Activated naive CD4-positive, alpha-beta T cell treated with anti-CD3 and anti-CD28 coated beads, Interleukin-2, amount 10 ng/mL, durations not matched to agents 7 days and 5 days (primary cell): ENCODE measurements around the gene MYO1D.

ENCODE experiments used
- CTCF ChIA-PET: fragments of 350-600 bp; sonication (Branson Sonifier 250); formaldehyde crosslinking; loops from one replicate; lab custom pipeline; 2021; ENCODE audit warnings: antibody characterized with exemption; lab: Charles Lee
- DNase-seq: peaks from one replicate; pipeline ENCODE4 v3.0.0-alpha.2; 2020
- H3K27ac Mint-ChIP-seq: one replicate; pipeline ENCODE4 v1.8.0; 2021; ENCODE audit warnings: mild to moderate bottlenecking, moderate library complexity, mixed read lengths
- H3K27me3 Mint-ChIP-seq: one replicate; pipeline ENCODE4 v1.8.0; 2021; ENCODE audit warnings: mild to moderate bottlenecking, mixed read lengths
- H3K36me3 Mint-ChIP-seq: one replicate; pipeline ENCODE4 v1.8.0; 2021; ENCODE audit warnings: mixed read lengths
- H3K4me1 Mint-ChIP-seq: one replicate; pipeline ENCODE4 v1.8.0; 2021; ENCODE audit warnings: mixed read lengths
- H3K4me3 Mint-ChIP-seq: one replicate; pipeline ENCODE4 v1.8.0; 2021; ENCODE audit warnings: mild to moderate bottlenecking, moderate library complexity, mixed read lengths
- H3K9me3 Mint-ChIP-seq: one replicate; pipeline ENCODE4 v1.8.0; 2021; ENCODE audit warnings: mixed read lengths

The MYO1D gene

DNA sequence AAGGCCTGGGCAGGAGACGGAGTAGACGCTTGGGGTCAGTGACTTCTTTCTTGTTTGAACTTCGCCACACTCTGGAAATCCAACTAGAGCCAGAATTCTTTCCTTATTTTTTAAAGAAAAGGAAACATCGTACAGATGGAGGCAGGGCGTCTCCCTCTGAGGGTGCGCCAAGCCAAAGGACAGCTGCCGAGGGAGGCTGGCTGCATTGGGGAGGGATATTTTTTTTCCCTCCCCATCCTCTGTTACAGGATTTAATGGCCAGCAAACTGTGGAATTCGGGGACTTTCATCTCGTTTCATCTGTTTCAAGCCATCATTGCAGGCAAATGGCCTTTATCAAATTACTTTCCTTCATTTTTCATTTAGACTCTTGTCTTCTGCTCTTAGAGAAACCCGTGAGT, 374.2 kb downstream of the MYO1D start:
- Mint-ChIP-seq H3K9me3 (no peaks in the 10 kb centered on the region), H3K27me3 (no peaks in the 10 kb centered on the region), H3K36me3 (peaks cover 2% of the 10 kb centered on the region), H3K27ac (peak overlapping the region; percentile 100), H3K4me3 (peak overlapping the region; percentile 46), H3K4me1 (peaks cover 53% of the 10 kb centered on the region)
- CTCF ChIA-PET = interaction anchor here (2.6 kb wide), 1 partner anchor 11 kb away, joined by 8 read pairs; no protein-coding TSS in a partner anchor
- no peak for DNase-seq

DNA sequence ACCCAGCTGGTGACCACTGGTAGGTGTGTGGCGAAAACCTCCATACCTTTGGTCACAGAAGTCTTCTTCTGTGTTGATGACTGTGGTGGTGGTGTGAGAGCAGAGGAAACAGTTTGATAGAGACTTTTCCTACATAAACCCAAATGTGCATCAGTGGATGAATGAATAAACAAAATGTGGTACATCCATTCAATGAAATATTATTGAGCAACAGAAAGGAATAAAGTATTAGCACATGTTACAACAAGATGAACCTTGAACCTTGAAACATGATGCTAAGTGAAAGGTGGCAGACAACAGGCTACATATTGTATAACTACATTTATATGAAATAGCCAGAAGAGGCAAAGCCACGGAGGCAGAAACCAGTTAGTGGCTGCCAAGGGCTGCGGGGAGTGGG, 374.9 kb downstream of the MYO1D start:
- Mint-ChIP-seq H3K4me3 (no peak overlapping the region), H3K27ac (peak overlapping the region; percentile 100), H3K27me3 (no peaks in the 10 kb centered on the region), H3K36me3 (peaks cover 2% of the 10 kb centered on the region), H3K4me1 (peaks cover 50% of the 10 kb centered on the region), H3K9me3 (no peaks in the 10 kb centered on the region)
- DNase-seq = no peak
- CTCF ChIA-PET = no interaction called here

DNA sequence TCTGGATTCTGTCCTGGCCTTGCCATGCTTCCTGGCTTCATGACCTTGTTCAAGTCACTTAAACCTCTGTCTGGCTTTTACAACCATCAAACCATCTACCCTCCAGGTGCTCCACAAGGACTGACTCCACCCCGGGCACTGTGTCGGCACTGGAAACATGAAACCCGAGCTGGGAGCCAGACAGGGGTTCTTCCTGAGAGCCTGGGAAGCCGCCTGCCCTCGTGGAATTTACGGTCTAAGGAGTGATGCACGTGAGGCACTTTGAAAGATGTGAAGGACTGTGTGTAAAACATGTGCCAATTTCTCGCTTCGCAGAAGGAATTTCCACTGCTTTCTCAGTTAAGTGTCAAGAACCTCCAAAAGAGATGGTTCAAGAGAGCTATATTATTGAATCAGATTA, 378.5 kb downstream of the MYO1D start:
- Mint-ChIP-seq H3K27ac (no peak overlapping the region), H3K36me3 (no peaks in the 10 kb centered on the region), H3K27me3 (no peaks in the 10 kb centered on the region), H3K4me3 (no peak overlapping the region), H3K4me1 (peaks cover 35% of the 10 kb centered on the region), H3K9me3 (no peaks in the 10 kb centered on the region)
- CTCF ChIA-PET = interaction anchor here (1.3 to 1.9 kb wide), 2 partner anchors 9 to 19 kb away, joined by 4 to 6 read pairs; no protein-coding TSS in a partner anchor
- DNase-seq = no peak

DNA sequence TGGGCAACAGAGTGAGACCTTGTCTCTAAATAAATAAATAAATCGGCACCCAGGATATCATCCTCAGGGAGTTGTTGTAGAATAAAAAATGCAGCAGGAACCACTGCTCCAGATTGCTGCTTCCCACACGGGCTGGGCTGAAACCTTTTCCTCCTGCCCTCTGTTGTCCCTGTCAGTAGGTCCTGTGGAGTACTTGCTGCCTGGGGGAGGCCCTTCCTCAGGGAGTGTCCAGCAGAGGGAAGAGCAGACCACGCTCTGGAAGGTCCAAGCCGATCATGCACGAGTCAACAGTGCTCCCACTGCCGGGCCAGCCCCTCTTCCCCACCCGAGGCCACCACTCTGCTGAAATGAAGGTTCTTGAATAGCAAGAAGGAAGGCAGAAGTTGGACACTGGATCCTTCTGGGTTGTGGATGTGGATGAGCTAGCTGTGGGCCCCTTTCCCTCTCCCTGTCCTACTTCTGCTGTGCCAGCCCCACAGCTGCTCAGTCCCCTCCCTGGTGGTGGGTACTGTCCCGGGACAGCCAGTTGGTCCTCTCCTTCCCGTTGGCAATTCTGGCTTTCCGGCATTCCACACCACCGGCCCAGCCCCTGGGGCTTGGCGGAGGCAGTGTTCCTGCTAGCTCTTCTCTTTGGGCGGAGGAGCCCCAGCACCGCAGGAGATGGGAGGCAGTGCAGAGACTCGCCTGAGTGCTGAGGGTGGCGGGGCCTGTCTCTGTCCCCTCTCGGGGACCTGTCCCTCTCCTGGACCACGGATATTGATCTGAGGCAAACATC, 379.3 kb downstream of the MYO1D start:
- no peaks in the 10 kb centered on the region for H3K27me3 Mint-ChIP-seq
- CTCF ChIA-PET = interaction anchor here (1.5 to 1.9 kb wide), 2 partner anchors 8 to 26 kb away, joined by 4 to 6 read pairs; no protein-coding TSS in a partner anchor
- H3K9me3 Mint-ChIP-seq = no peaks in the 10 kb centered on the region
- H3K4me3 Mint-ChIP-seq = no peak overlapping the region
- H3K4me1 Mint-ChIP-seq = peaks cover 35% of the 10 kb centered on the region
- peaks cover 1% of the 10 kb centered on the region for H3K36me3 Mint-ChIP-seq
- DNase-seq = peak; percentile 12
- H3K27ac Mint-ChIP-seq = no peak overlapping the region

DNA sequence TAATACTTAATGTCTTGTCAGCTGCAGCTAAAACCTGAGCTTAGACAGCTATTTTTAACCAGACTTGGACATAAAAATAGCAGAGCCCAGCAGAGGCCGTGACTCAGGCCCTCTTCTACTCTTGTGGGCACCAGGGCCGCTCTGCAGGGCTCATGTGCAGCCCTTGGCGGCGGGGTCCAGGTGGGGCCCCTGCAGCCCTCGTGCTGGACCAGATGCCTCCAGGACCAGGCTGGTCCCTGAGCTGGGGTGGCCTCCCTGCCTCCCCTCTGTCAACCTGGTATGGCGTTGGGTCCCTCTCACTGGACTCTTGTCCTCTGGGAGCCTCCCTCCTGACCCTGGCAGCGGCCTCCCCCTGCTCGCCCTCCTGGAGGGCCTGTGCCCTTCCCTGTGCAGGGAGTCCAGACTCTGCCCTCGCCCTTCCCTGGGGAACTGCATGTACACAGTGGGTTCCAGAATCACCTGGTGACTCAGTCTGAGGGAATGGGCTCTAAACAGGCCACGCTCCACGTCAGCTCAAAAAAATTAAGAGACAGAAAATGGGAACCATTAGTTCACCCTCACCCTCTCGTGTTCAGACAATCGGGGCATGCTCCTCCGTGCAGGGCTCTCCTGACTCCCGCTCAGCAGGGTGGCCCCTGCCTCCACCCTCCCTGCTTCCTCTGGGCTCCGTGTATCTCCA, 380.4 kb downstream of the MYO1D start:
- Mint-ChIP-seq H3K9me3 (no peaks in the 10 kb centered on the region), H3K4me1 (peaks cover 35% of the 10 kb centered on the region), H3K36me3 (peaks cover 4% of the 10 kb centered on the region), H3K27ac (no peak overlapping the region), H3K27me3 (no peaks in the 10 kb centered on the region), H3K4me3 (no peak overlapping the region)
- CTCF ChIA-PET = interaction anchor here (0.9 to 1.9 kb wide), 3 partner anchors 7 to 27 kb away, joined by 4 to 6 read pairs (median 6); no protein-coding TSS in a partner anchor
- no peak for DNase-seq

DNA sequence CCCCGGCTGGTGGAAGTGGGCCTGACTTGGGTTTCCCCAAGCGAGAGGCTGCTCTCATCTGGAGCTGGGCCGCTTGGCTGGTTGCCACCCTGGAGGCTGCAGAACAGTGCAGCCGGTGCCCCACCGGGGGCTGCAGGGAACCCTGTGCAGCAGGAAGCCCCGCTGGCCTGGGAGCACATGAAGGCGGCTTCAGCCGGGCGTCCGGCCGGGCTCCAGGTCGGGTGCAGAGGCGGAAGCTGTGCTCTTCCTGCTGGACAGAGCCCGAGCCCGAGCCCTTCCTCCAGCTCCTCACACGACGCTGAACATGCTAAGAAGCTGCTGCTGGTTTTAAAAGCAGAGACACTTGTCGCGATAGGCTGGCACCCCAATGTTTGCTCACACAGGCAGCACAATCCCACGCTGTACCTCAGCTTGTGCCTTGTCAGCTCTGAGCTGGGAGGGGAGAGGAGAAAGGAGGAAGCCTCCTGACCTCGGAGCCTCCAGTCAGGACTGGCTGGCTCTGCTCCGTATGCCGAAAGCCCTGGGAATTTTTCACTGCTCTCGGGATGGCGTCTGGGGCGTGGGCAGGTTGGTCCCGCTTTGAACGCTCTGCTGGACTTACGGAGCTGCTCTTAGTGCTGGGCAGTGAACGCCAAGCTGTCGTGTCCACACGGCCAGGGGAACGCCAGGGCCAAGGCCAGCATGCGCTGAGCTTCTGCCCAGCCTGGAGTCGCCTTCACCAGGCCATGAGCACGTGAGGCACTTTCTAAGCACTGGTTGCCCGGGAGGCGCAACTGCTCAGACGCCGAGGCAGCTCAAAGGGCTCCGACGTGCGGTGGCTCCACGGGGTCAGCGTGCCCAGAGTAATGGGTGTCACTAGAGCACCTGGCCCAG, 381.3 kb downstream of the MYO1D start:
- no peak for DNase-seq
- Mint-ChIP-seq H3K27ac (no peak overlapping the region), H3K9me3 (no peaks in the 10 kb centered on the region), H3K27me3 (no peaks in the 10 kb centered on the region), H3K36me3 (peaks cover 7% of the 10 kb centered on the region), H3K4me1 (peaks cover 40% of the 10 kb centered on the region), H3K4me3 (no peak overlapping the region)
- CTCF ChIA-PET = interaction anchor here (0.9 kb wide), 1 partner anchor 12 kb away, joined by 6 read pairs; no protein-coding TSS in a partner anchor

DNA sequence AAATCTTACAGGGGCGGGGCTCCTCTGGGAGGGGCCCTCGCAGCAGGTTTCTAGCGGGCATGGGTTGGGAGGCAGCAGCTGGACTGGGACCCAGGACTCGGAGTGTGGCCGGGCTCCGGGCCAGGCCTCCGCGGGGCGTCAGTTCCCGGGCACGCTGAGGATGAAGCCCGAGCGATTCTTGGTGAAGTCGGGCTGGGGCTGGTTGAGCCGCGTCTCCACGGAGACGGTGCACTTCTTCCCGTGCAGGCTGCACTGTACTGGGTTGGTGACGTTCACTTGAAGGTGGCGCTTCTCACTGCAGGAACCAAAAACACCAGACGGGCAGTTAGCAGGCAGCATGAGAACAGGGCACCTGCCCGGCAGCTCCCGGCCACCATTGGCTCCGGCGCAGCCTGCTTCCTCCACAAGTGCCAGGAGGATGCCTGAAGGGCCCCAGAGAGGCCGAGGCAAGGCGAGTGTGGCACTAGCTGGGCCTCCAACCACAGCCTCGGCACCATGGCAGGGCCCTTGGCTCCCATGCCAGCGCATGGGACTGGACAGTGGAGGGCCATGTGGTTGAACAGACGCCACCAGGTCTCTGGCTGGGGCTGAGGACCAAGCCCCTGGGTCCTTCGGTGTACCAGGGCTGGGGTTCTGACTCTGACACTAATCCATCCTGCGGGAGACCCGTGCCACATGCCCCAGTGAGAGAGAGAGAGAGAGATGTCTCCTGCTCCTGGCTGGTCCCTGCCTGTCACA, 382.1 kb downstream of the MYO1D start:
- CTCF ChIA-PET = no interaction called here
- H3K4me3 Mint-ChIP-seq = peak overlapping the region; percentile 40
- H3K9me3 Mint-ChIP-seq = no peaks in the 10 kb centered on the region
- H3K36me3 Mint-ChIP-seq = peaks cover 14% of the 10 kb centered on the region
- no peaks in the 10 kb centered on the region for H3K27me3 Mint-ChIP-seq
- DNase-seq = no peak
- peak overlapping the region; percentile 60 for H3K27ac Mint-ChIP-seq
- H3K4me1 Mint-ChIP-seq = peaks cover 48% of the 10 kb centered on the region

DNA sequence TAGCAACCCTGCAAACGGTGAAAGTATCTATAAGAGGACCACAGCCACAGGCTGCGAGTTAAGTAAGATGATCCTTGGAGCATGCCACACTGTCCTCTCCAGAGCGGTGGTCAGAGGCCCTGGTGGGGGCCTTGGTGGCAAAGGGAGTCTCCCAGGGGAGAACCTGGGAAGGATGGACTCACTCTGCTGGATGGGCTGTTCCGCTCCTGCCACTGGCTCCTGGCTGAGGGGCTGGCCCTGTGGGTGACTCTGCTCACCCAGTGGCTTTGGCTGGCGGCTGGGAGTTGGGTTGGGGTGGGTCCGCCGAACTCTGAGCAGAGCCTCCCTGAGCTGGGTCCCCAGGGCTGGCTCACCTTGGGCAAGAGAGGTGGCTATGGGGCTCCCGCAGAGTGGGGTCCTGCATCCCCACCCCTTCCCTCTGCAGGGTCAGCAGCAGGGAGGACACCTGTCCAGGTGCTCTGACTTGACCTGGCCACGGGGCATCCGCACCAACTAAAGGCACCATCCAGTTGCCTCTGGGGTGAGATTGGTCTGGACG, 382.9 kb downstream of the MYO1D start:
- DNase-seq = no peak
- H3K9me3 Mint-ChIP-seq = no peaks in the 10 kb centered on the region
- H3K27me3 Mint-ChIP-seq = no peaks in the 10 kb centered on the region
- peaks cover 55% of the 10 kb centered on the region for H3K4me1 Mint-ChIP-seq
- peak overlapping the region; percentile 40 for H3K4me3 Mint-ChIP-seq
- CTCF ChIA-PET = interaction anchor here (1.0 kb wide), 1 partner anchor 24 kb away, joined by 3 read pairs; no protein-coding TSS in a partner anchor
- peak overlapping the region; percentile 60 for H3K27ac Mint-ChIP-seq
- peaks cover 21% of the 10 kb centered on the region for H3K36me3 Mint-ChIP-seq

DNA sequence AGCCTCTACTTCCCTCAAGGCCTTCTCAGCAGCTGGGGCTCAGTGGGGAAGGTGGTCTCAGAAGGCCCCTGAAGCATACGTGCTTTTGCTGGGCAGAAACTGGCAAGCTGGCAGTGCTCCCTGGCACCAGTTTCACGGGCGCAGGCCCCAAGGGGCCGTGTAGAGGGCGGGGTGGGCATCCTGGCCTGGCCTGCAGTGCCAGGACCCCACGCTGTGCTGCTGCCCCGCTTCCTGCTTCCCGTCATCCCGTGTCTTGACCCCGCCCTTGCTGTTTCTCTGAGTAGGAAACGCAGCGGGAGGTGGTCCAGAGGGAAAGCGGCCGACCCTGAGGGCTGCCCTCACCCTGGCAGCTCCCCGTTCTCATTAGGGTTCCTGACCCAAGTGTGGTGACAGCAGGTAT, 383.4 kb downstream of the MYO1D start:
- no peak overlapping the region for H3K4me3 Mint-ChIP-seq
- H3K27me3 Mint-ChIP-seq = no peaks in the 10 kb centered on the region
- H3K9me3 Mint-ChIP-seq = no peaks in the 10 kb centered on the region
- H3K4me1 Mint-ChIP-seq = peaks cover 60% of the 10 kb centered on the region
- DNase-seq = no peak
- CTCF ChIA-PET = interaction anchor here (1.0 to 3.3 kb wide), 2 partner anchors 25 to 165 kb away, joined by 3 to 10 read pairs; no protein-coding TSS in a partner anchor
- peak overlapping the region; percentile 9 for H3K27ac Mint-ChIP-seq
- peaks cover 25% of the 10 kb centered on the region for H3K36me3 Mint-ChIP-seq

DNA sequence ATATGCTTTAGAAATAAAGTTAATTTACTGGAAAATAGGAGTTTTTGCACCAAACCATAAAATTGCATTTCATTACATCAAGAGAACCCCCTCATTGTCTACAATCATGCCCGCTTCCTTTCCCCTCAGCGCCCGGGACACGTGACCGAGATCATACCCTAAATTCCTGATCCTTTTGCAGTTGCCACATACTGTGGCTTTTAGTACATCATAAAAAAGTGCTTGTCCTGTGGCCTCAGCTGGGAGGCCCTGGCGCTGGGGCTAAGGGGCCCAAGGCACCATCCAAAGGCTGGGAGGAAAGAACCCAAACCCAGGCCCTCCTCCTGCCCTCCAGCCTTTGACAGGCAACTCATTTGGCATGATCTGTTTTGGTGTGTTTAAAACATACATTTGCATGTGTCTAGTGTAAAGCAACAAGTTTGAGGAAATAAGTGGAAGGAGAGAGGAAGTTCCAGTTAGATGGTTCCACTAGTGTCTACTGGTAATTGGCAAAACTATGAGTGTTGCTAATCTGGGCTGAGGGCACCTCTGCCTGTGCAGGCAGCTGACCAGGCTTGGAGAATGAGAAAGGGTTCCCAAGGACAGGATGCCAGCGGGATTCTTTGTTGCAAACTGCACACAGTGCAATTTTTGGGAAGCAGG, 384.2 kb downstream of the MYO1D start:
- Mint-ChIP-seq H3K4me1 (peaks cover 68% of the 10 kb centered on the region), H3K27me3 (peaks cover 5% of the 10 kb centered on the region), H3K27ac (peak overlapping the region; percentile 50), H3K36me3 (peaks cover 30% of the 10 kb centered on the region), H3K4me3 (no peak overlapping the region), H3K9me3 (no peaks in the 10 kb centered on the region)
- no peak for DNase-seq
- CTCF ChIA-PET = interaction anchor here (1.0 to 3.3 kb wide), 5 partner anchors 10 to 166 kb away, joined by 3 to 11 read pairs (median 4); no protein-coding TSS in a partner anchor

DNA sequence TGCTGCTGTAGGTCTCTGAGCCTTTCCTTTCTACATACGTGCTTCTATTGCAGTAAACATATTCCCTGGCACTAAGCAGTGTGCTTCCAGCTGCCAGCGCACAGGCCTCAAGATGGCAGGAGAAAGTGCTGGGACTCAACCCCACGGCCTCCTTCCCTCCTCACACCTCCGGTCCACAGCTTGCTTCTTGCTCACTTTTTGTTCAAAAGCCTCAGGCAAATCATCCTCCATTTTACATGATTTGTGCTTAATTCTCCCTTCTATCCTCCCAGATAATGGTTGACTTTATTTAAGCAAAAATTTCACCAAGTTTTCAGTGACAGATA, 384.7 kb downstream of the MYO1D start:
- DNase-seq = no peak
- H3K36me3 Mint-ChIP-seq = peaks cover 33% of the 10 kb centered on the region
- H3K4me1 Mint-ChIP-seq = peaks cover 72% of the 10 kb centered on the region
- H3K4me3 Mint-ChIP-seq = peak overlapping the region; percentile 11
- CTCF ChIA-PET = interaction anchor here (0.9 to 3.3 kb wide), 8 partner anchors 8 to 167 kb away, joined by 3 to 11 read pairs (median 4); no protein-coding TSS in a partner anchor
- H3K27me3 Mint-ChIP-seq = peaks cover 7% of the 10 kb centered on the region
- H3K9me3 Mint-ChIP-seq = no peaks in the 10 kb centered on the region
- H3K27ac Mint-ChIP-seq = peak overlapping the region; percentile 82

DNA sequence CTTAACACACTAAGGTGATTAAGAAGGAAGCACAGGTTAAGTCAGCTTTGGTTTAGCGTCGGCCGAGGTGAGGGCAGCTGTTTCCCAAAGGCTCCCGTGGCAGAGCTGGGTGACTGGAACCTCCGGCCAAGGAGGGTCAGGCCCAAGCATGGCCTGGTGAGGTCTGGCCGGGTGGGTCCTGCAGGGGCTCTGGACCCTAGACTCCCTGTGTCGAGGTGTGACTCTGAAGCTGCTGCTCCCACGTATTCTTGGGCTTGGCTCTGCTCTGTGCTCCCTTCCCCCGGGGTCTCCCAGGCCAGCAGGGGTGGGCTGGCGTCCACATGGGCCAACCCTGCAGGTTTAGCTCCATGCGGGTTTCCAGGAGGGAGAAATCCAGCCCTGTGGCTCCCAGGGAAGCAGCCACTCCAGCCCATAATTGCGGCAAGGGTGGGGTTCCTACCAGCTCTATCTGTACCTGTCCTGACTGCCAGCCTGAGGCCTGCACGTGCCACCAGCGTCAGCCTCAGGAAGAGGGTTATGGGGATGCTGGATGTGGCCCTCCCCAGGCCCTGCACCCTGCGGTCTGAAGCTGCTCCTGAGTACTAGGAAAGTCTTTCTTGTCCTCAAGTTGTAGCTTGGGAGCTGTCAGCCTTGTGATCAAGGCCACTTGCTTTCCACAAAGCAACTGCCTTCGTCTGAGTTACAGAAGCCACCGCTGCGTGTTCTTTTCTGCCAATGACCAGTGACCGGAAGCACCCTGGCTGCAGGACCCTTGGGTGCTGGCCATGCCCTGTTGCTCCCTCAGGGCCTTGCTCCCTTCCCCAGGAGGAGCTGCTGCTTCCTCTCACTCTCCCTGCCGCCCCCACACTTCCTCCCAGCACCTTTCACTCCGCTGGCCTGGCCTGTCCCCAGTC, 385.3 kb downstream of the MYO1D start:
- peaks cover 72% of the 10 kb centered on the region for H3K4me1 Mint-ChIP-seq

More for the DNA sequence above, 385.3 kb downstream of the MYO1D start:
- CTCF ChIA-PET = interaction anchor here (0.9 to 4.7 kb wide), 12 partner anchors 8 to 167 kb away, joined by 3 to 23 read pairs (median 4); partner anchors contain the start of gene PSMD11
- Mint-ChIP-seq H3K27ac (peak overlapping the region; percentile 82), H3K4me3 (peak overlapping the region; percentile 26), H3K9me3 (no peaks in the 10 kb centered on the region), H3K27me3 (peaks cover 7% of the 10 kb centered on the region), H3K36me3 (peaks cover 33% of the 10 kb centered on the region)
- DNase-seq = peak; percentile 41
